ENCODE results near the gene VAV3. TPM values are rescaled to one million over a fixed set of nuclear protein-coding genes. Genes with fewer than 3 reads are reported as not detected.
A peak's percentile ranks its signal among the peaks of the same experiment; 100 is the strongest.

The VAV3 gene
- polyA plus RNA-seq, 2 donors = 23.9 to 35.5 TPM

DNA sequence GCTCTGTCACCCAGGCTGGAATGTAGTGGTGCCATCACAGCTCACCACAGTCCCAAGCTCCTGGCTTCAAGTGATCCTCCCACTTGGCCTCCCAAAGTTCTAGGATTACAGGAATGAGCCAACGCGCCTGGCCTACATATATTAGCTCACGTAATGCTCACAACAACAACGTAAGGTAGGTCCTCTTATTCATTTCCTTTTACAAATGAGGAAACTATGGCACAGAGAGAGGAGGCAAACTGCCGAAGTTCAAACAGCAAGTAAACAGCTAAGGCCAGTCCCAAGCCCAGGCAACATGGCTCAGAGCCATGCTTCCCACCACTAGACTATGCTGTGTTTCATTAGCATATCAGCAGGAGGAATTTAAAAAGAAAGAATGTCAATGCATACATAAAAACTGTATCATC is 284.4 kb downstream of the VAV3 start:
- Histone ChIP-seq H3K27ac (ENCODE audit: low read depth in 2 of 2, low read length in 1 of 2) (peak overlapping the region; percentile 2 to 64), H3K4me1 (ENCODE audit: control insufficient read depth in 2 of 2, insufficient read depth in 2 of 2, low read length in 1 of 2) (peaks cover 0 to 4% of the 10 kb centered on the region in 2 donors), H3K27me3 (ENCODE audit: control insufficient read depth in 1 of 2, insufficient read depth in 2 of 2, low read length in 2 of 2) (no peaks in the 10 kb centered on the region), H3K9me3 (ENCODE audit: control insufficient read depth in 2 of 2, insufficient read depth in 1 of 2, low read depth in 1 of 2, low read length in 1 of 2) (no peaks in the 10 kb centered on the region), H3K4me3 (ENCODE audit: low read depth in 1 of 2, low read length in 2 of 2) (no peak overlapping the region), H3K36me3 (ENCODE audit: control insufficient read depth in 2 of 2, insufficient read depth in 2 of 2, low read length in 1 of 2) (no peaks in the 10 kb centered on the region)
- WGBS, 2 donors = 48 to 55% methylated on average over 5 of the region's 5 CpGs

DNA sequence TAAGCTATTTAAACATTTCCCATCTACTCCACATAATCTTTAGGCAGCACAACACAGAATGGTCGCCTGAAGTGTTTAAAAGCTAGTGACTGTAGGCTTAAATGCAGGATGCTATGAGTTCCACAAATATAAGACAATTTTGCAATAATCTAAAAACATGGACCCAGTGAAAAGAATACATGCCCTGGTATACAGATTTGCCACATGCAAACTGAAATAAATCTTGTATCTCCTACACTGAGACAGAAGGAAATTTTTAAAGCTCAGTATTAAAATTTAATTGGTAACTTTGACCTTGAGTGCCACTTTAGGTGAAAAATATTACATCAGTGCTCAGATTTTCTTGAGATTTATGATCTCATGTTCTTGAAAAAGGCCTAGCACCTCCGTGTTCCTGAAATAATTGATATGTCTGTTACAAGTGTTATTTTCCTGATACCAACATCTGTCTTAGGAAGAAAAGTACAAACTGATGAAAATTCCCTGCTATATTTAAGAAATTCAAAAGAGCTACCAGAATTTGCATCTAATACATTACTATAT is 285.5 kb downstream of the VAV3 start:
- H3K9me3 ChIP-seq (ENCODE audit: control insufficient read depth in 2 of 2, insufficient read depth in 1 of 2, low read depth in 1 of 2, low read length in 1 of 2) = peaks cover 0 to 2% of the 10 kb centered on the region in 2 donors
- peaks cover 0 to 2% of the 10 kb centered on the region in 2 donors for H3K36me3 ChIP-seq (ENCODE audit: control insufficient read depth in 2 of 2, insufficient read depth in 2 of 2, low read length in 1 of 2)
- 40 to 48% methylated on average over 2 of the region's 2 CpGs for WGBS, 2 donors
- no peaks in the 10 kb centered on the region for H3K27me3 ChIP-seq (ENCODE audit: control insufficient read depth in 1 of 2, insufficient read depth in 2 of 2, low read length in 2 of 2)
- H3K4me3 ChIP-seq (ENCODE audit: low read depth in 1 of 2, low read length in 2 of 2) = no peak overlapping the region
- peaks cover 0 to 4% of the 10 kb centered on the region in 2 donors for H3K4me1 ChIP-seq (ENCODE audit: control insufficient read depth in 2 of 2, insufficient read depth in 2 of 2, low read length in 1 of 2)
- H3K27ac ChIP-seq (ENCODE audit: low read depth in 2 of 2, low read length in 1 of 2) = no peak overlapping the region

DNA sequence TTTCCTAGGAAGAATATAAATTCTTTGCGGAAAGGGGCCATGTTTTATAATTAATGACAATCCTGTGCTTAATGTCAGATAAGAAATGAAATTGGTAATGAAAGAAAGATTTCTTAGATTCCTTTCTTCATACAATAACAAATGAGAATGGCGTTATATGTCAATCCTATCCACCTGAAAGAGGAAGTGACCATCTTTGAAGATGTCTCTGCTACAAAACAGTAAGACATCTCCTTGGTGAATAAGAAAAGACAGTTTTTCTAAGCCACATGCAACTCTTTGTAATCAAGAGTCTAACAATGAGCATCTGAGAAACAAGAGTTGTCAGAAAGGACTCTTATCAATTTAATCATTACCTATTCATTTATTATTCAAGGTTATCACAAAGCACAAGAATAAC is 286.0 kb downstream of the VAV3 start:
- H3K27ac ChIP-seq (ENCODE audit: low read depth in 2 of 2, low read length in 1 of 2) = no peak overlapping the region
- WGBS, 2 donors = 69 to 70% methylated on average over 2 of the region's 2 CpGs
- H3K4me1 ChIP-seq (ENCODE audit: control insufficient read depth in 2 of 2, insufficient read depth in 2 of 2, low read length in 1 of 2) = peaks cover 0 to 4% of the 10 kb centered on the region in 2 donors
- no peaks in the 10 kb centered on the region for H3K27me3 ChIP-seq (ENCODE audit: control insufficient read depth in 1 of 2, insufficient read depth in 2 of 2, low read length in 2 of 2)
- peaks cover 0 to 2% of the 10 kb centered on the region in 2 donors for H3K9me3 ChIP-seq (ENCODE audit: control insufficient read depth in 2 of 2, insufficient read depth in 1 of 2, low read depth in 1 of 2, low read length in 1 of 2)
- H3K36me3 ChIP-seq (ENCODE audit: control insufficient read depth in 2 of 2, insufficient read depth in 2 of 2, low read length in 1 of 2) = peaks cover 0 to 2% of the 10 kb centered on the region in 2 donors
- no peak overlapping the region for H3K4me3 ChIP-seq (ENCODE audit: low read depth in 1 of 2, low read length in 2 of 2)

DNA sequence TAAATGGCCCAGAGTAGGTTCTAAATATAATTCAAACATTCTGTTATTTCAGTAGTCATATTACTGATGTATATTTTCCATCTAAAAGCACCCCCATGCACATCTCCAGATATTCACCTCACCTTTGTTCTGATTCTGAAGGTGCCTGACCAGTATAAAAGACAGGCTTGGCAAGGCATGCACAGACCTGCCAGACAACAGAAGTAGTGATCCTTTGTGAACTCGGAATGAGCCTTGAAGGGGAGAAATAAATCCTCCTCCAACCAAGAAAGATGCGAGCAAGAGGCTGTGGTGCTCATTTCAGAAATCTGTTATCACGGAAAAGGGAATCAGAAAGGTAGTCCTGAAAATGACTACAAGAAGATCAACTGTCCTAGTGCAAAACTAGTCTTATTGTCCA is 287.3 kb downstream of the VAV3 start:
- Histone ChIP-seq H3K36me3 (ENCODE audit: control insufficient read depth in 2 of 2, insufficient read depth in 2 of 2, low read length in 1 of 2) (peaks cover 0 to 2% of the 10 kb centered on the region in 2 donors), H3K9me3 (ENCODE audit: control insufficient read depth in 2 of 2, insufficient read depth in 1 of 2, low read depth in 1 of 2, low read length in 1 of 2) (peaks cover 0 to 2% of the 10 kb centered on the region in 2 donors), H3K27me3 (ENCODE audit: control insufficient read depth in 1 of 2, insufficient read depth in 2 of 2, low read length in 2 of 2) (no peaks in the 10 kb centered on the region), H3K4me3 (ENCODE audit: low read depth in 1 of 2, low read length in 2 of 2) (peak overlapping the region in 1 of 2 donors; percentile 22), H3K27ac (ENCODE audit: low read depth in 2 of 2, low read length in 1 of 2) (peak overlapping the region in 1 of 2 donors; percentile 54), H3K4me1 (ENCODE audit: control insufficient read depth in 2 of 2, insufficient read depth in 2 of 2, low read length in 1 of 2) (peaks cover 0 to 4% of the 10 kb centered on the region in 2 donors)
- WGBS, 2 donors = 46 to 52% methylated on average over 3 of the region's 3 CpGs

DNA sequence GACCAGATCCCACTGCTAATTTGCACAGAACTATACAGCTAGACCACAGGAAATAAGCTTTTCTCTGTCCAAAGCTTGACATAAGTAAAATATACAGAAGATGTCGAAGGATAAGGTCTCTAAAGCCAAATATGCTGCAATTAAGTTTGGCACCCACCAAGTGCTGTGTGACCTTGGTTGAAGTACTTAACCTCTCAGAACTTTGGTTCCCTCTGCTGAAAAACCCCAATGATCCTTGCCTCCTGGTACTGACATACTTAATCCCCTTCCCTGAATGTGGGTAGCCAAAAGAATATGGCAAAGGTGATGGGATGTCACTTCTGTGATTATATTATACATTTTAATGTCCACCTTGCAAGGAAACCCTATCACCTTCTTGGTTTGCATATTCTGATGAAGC is 290.5 kb downstream of the VAV3 start:
- Histone ChIP-seq H3K27me3 (ENCODE audit: control insufficient read depth in 1 of 2, insufficient read depth in 2 of 2, low read length in 2 of 2) (no peaks in the 10 kb centered on the region), H3K36me3 (ENCODE audit: control insufficient read depth in 2 of 2, insufficient read depth in 2 of 2, low read length in 1 of 2) (peaks cover 0 to 2% of the 10 kb centered on the region in 2 donors), H3K4me1 (ENCODE audit: control insufficient read depth in 2 of 2, insufficient read depth in 2 of 2, low read length in 1 of 2) (no peaks in the 10 kb centered on the region), H3K9me3 (ENCODE audit: control insufficient read depth in 2 of 2, insufficient read depth in 1 of 2, low read depth in 1 of 2, low read length in 1 of 2) (peaks cover 0 to 2% of the 10 kb centered on the region in 2 donors), H3K4me3 (ENCODE audit: low read depth in 1 of 2, low read length in 2 of 2) (no peak overlapping the region), H3K27ac (ENCODE audit: low read depth in 2 of 2, low read length in 1 of 2) (no peak overlapping the region)
- WGBS, 2 donors = 67 to 73% methylated on average over 1 of the region's 1 CpG

DNA sequence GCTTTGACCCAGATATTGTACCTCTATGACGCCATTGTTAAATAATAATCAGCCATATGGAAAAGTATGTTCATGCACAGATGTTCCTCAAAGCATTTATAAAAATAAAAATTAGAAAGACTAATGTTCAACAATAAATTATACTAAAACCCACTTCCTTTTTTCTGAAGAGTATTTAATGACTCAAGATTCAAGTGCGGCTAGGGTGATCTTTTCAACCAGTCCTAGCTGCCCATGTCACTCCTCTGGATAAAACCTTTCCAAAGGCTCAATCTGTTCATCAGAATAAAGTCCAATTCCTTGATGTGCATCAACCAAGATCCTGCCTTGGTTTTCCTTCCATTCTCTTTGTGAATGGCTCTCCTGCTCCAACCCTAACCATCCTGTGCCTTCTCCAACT is 292.0 kb downstream of the VAV3 start:
- Histone ChIP-seq H3K27me3 (ENCODE audit: control insufficient read depth in 1 of 2, insufficient read depth in 2 of 2, low read length in 2 of 2) (no peaks in the 10 kb centered on the region), H3K36me3 (ENCODE audit: control insufficient read depth in 2 of 2, insufficient read depth in 2 of 2, low read length in 1 of 2) (peaks cover 0 to 2% of the 10 kb centered on the region in 2 donors), H3K4me1 (ENCODE audit: control insufficient read depth in 2 of 2, insufficient read depth in 2 of 2, low read length in 1 of 2) (no peaks in the 10 kb centered on the region), H3K27ac (ENCODE audit: low read depth in 2 of 2, low read length in 1 of 2) (no peak overlapping the region), H3K9me3 (ENCODE audit: control insufficient read depth in 2 of 2, insufficient read depth in 1 of 2, low read depth in 1 of 2, low read length in 1 of 2) (peaks cover 0 to 2% of the 10 kb centered on the region in 2 donors), H3K4me3 (ENCODE audit: low read depth in 1 of 2, low read length in 2 of 2) (no peak overlapping the region)
- 88 to 93% methylated on average over 2 of the region's 2 CpGs for WGBS, 2 donors

DNA sequence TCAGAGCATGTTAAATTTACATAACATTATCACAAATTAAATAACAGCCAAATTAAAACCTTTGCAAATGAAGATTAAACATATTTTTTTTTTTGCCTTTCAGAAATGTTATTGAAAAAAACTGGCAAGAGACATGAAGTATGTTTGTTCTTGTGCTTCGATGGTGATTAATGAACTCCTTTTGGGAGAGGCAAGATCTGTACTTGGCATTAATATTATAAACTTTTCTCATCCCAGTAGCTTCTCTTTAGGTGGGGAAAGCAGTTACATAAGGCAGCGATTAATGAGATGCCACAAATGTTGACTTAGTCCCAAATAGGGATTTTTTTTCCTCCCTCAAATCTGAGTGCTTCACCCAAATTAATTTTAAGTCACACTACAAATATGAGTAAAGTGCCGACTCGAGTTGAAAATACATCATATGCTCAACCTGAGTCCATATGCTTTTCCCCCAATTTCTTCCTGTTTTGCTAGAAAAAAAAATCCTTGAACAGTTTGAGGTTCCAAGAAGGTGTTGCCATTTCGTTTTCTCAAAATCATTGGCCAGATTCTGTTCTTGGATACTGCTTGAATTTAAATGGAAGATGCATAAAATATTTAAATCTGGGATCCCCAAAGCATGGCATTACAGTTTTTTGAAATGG is 294.5 kb downstream of the VAV3 start:
- Histone ChIP-seq H3K27me3 (ENCODE audit: control insufficient read depth in 1 of 2, insufficient read depth in 2 of 2, low read length in 2 of 2) (no peaks in the 10 kb centered on the region), H3K36me3 (ENCODE audit: control insufficient read depth in 2 of 2, insufficient read depth in 2 of 2, low read length in 1 of 2) (peaks cover 0 to 5% of the 10 kb centered on the region in 2 donors), H3K4me1 (ENCODE audit: control insufficient read depth in 2 of 2, insufficient read depth in 2 of 2, low read length in 1 of 2) (peaks cover 0 to 4% of the 10 kb centered on the region in 2 donors), H3K4me3 (ENCODE audit: low read depth in 1 of 2, low read length in 2 of 2) (no peak overlapping the region), H3K9me3 (ENCODE audit: control insufficient read depth in 2 of 2, insufficient read depth in 1 of 2, low read depth in 1 of 2, low read length in 1 of 2) (peaks cover 0 to 2% of the 10 kb centered on the region in 2 donors), H3K27ac (ENCODE audit: low read depth in 2 of 2, low read length in 1 of 2) (peak overlapping the region in 1 of 2 donors; percentile 58)
- WGBS, 2 donors = 28 to 43% methylated on average over 5 of the region's 5 CpGs

DNA sequence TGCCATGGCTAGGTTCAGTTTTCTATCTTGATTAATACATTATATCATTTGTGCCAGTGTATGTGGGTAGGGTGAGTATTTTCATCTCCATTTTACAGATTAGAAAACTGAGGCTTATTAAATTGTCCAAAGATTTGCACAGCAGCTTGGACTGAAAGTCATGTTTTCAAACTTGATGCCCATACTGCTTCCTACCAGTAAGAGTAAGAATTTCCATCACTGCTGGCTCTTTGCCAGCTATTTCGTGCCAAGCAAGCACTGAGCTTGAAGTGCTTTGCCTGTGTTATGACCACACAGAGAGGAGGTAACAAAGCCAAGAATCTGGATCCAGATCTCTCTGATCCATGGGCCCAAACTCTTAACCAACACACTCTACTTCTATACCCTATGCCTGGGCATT is 295.0 kb downstream of the VAV3 start:
- Histone ChIP-seq H3K27ac (ENCODE audit: low read depth in 2 of 2, low read length in 1 of 2) (peak overlapping the region in 1 of 2 donors; percentile 55), H3K4me1 (ENCODE audit: control insufficient read depth in 2 of 2, insufficient read depth in 2 of 2, low read length in 1 of 2) (peaks cover 0 to 4% of the 10 kb centered on the region in 2 donors)
- whole genome bisulfite sequencing, 2 donors = 5 to 6% methylated on average over 1 of the region's 1 CpG

DNA sequence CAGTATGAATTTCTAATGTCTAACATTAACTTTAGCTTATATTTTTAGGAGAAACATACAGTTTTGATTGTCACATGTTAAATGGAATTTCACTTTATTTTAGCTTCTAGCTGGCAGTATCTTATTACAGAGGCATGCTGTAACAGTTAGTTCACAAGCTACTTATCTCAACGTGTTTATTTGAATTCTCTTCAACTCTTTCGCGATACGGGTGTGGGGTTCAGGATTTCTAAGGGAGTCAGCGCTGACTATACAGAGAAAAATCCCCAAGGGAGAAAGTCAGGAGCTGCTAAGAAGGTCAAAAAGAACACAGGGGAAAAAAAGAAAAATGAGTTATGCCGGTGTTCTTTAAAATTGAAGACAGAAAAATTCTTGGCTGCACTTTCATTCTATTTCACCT is 296.2 kb downstream of the VAV3 start:
- H3K4me1 ChIP-seq (ENCODE audit: control insufficient read depth in 2 of 2, insufficient read depth in 2 of 2, low read length in 1 of 2) = peaks cover 0 to 4% of the 10 kb centered on the region in 2 donors
- H3K36me3 ChIP-seq (ENCODE audit: control insufficient read depth in 2 of 2, insufficient read depth in 2 of 2, low read length in 1 of 2) = peaks cover 0 to 3% of the 10 kb centered on the region in 2 donors
- H3K9me3 ChIP-seq (ENCODE audit: control insufficient read depth in 2 of 2, insufficient read depth in 1 of 2, low read depth in 1 of 2, low read length in 1 of 2) = no peaks in the 10 kb centered on the region
- H3K27ac ChIP-seq (ENCODE audit: low read depth in 2 of 2, low read length in 1 of 2) = peak overlapping the region in 1 of 2 donors; percentile 4
- H3K27me3 ChIP-seq (ENCODE audit: control insufficient read depth in 1 of 2, insufficient read depth in 2 of 2, low read length in 2 of 2) = no peaks in the 10 kb centered on the region
- WGBS, 2 donors = 40 to 41% methylated on average over 6 of the region's 6 CpGs
- H3K4me3 ChIP-seq (ENCODE audit: low read depth in 1 of 2, low read length in 2 of 2) = peak overlapping the region in 1 of 2 donors; percentile 7

More for the DNA sequence above, 295.0 kb downstream of the VAV3 start:
- Histone ChIP-seq H3K36me3 (ENCODE audit: control insufficient read depth in 2 of 2, insufficient read depth in 2 of 2, low read length in 1 of 2) (peaks cover 0 to 5% of the 10 kb centered on the region in 2 donors), H3K4me3 (ENCODE audit: low read depth in 1 of 2, low read length in 2 of 2) (no peak overlapping the region), H3K27me3 (ENCODE audit: control insufficient read depth in 1 of 2, insufficient read depth in 2 of 2, low read length in 2 of 2) (no peaks in the 10 kb centered on the region), H3K9me3 (ENCODE audit: control insufficient read depth in 2 of 2, insufficient read depth in 1 of 2, low read depth in 1 of 2, low read length in 1 of 2) (peaks cover 0 to 2% of the 10 kb centered on the region in 2 donors)

DNA sequence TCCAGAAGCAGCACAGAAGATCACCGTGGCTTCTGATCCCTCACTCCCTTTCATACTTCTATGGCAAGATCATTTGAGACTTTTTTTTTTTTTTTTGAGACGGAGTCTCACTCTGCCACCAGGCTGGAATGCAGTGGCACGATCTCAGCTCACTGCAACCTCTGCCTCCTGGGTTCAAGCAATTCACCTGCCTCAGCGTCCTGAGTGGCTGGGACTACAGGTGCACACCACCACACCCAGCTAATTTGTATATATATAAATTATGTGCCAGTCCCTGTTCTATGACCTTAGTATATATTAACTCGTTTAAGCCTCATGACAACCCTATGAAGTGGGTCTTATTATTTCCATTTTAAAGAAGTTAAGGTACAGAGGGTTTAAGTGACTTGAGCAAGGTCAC is 298.5 kb downstream of the VAV3 start:
- Histone ChIP-seq H3K4me1 (ENCODE audit: control insufficient read depth in 2 of 2, insufficient read depth in 2 of 2, low read length in 1 of 2) (peaks cover 0 to 4% of the 10 kb centered on the region in 2 donors), H3K36me3 (ENCODE audit: control insufficient read depth in 2 of 2, insufficient read depth in 2 of 2, low read length in 1 of 2) (peaks cover 0 to 3% of the 10 kb centered on the region in 2 donors), H3K9me3 (ENCODE audit: control insufficient read depth in 2 of 2, insufficient read depth in 1 of 2, low read depth in 1 of 2, low read length in 1 of 2) (no peaks in the 10 kb centered on the region), H3K27me3 (ENCODE audit: control insufficient read depth in 1 of 2, insufficient read depth in 2 of 2, low read length in 2 of 2) (no peaks in the 10 kb centered on the region), H3K27ac (ENCODE audit: low read depth in 2 of 2, low read length in 1 of 2) (no peak overlapping the region), H3K4me3 (ENCODE audit: low read depth in 1 of 2, low read length in 2 of 2) (no peak overlapping the region)
- 61 to 63% methylated on average over 5 of the region's 5 CpGs for WGBS, 2 donors
